MM.1S (cell line): ENCODE results near the gene CDK6.
A peak's percentile ranks its signal among the peaks of the same experiment; 100 is the strongest.

Experiments
- DNase-seq: peaks from one replicate; pipeline ENCODE4 v3.0.0-alpha.2; 2015
- H2AFZ ChIP-seq: fragments of 300-600 bp; sonication (generic); 2 replicates; pipeline ENCODE4 v1.6.0; 2016; ENCODE audit warnings: antibody characterized with exemption, low read length
- H3F3A ChIP-seq: fragments of 300-600 bp; sonication (generic); 2 replicates; pipeline ENCODE4 v1.6.1; 2016; ENCODE audit warnings: mild to moderate bottlenecking, antibody characterized with exemption, low read length, moderate library complexity, mixed read lengths; ENCODE audit not compliant: insufficient read depth
- H3K27ac ChIP-seq: fragments of 300-600 bp; sonication (generic); 2 replicates; pipeline ENCODE4 v1.5.1; 2016; ENCODE audit warnings: mild to moderate bottlenecking, low read length
- H3K27me3 ChIP-seq: fragments of 300-600 bp; sonication (generic); replicated peaks from 2 replicates; pipeline ENCODE4 v1.6.0; 2016; ENCODE audit warnings: low read length; ENCODE audit not compliant: insufficient read depth
- H3K36me3 ChIP-seq: fragments of 300-600 bp; sonication (generic); replicated peaks from 2 replicates; pipeline ENCODE4 v1.6.1; 2016; ENCODE audit warnings: mild to moderate bottlenecking, low read length, mixed read lengths; ENCODE audit not compliant: insufficient read depth
- H3K4me1 ChIP-seq: fragments of 300-600 bp; sonication (generic); 2 replicates; pipeline ENCODE4 v1.6.1; 2016; ENCODE audit warnings: low read length, mixed read lengths
- H3K4me2 ChIP-seq: fragments of 300-600 bp; sonication (generic); 2 replicates; pipeline ENCODE4 v1.6.0; 2016; ENCODE audit warnings: low read depth, low read length
- H3K4me3 ChIP-seq: fragments of 300-600 bp; sonication (generic); 2 replicates; pipeline ENCODE4 v1.5.1; 2016; ENCODE audit warnings: low read length, mixed read lengths
- H3K79me2 ChIP-seq: fragments of 300-600 bp; sonication (generic); 2 replicates; pipeline ENCODE4 v1.6.1; 2016; ENCODE audit warnings: mixed run types, low read length, mixed read lengths
- H3K9ac ChIP-seq: fragments of 300-600 bp; sonication (generic); 2 replicates; pipeline ENCODE4 v1.6.1; 2016; ENCODE audit warnings: low read length, mixed read lengths
- H3K9me2 ChIP-seq: fragments of 300-600 bp; sonication (generic); replicated peaks from 2 replicates; pipeline ENCODE4 v1.6.1; 2016; ENCODE audit warnings: mild to moderate bottlenecking, low read length, mixed read lengths; ENCODE audit not compliant: insufficient read depth
- H3K9me3 ChIP-seq: fragments of 300-600 bp; sonication (generic); replicated peaks from 2 replicates; pipeline ENCODE4 v1.6.1; 2016; ENCODE audit warnings: mild to moderate bottlenecking, low read length, mixed read lengths; ENCODE audit not compliant: insufficient read depth
- H4K20me1 ChIP-seq: fragments of 300-600 bp; sonication (generic); 2 replicates; pipeline ENCODE4 v1.6.1; 2016; ENCODE audit warnings: mild to moderate bottlenecking, low read length, moderate library complexity, mixed read lengths; ENCODE audit not compliant: insufficient read depth
- CTCF ChIP-seq: fragments of 300-600 bp; sonication (generic); IDR thresholded peaks from 2 replicates; pipeline ENCODE4 v1.5.1; 2016; ENCODE audit warnings: antibody characterized with exemption, low read length, mixed read lengths
- EZH2 ChIP-seq: fragments of 300-600 bp; sonication (generic); optimal IDR thresholded peaks from 2 replicates; pipeline ENCODE3; 2017; ENCODE audit warnings: low read depth, mild to moderate bottlenecking, antibody characterized with exemption, low read length, mixed read lengths
- EZH2phosphoT487 ChIP-seq: fragments of 300-600 bp; sonication (generic); IDR thresholded peaks from 2 replicates; pipeline ENCODE4 v1.6.1; 2018; ENCODE audit warnings: antibody characterized with exemption, low read length

CDK6 gene

GRCh38 chr7:92725161-92725925, 111.0 kb downstream of the CDK6 start:
- Histone ChIP-seq H3K27ac (no peak overlapping the region), H3K4me3 (no peak overlapping the region), H3K4me2 (no peak overlapping the region), H2AFZ (no peak overlapping the region), H3F3A (peaks cover 20% of the 10 kb centered on the region), H3K9me3 (no peaks in the 10 kb centered on the region), H3K9ac (no peak overlapping the region), H3K79me2 (peaks cover 86% of the 10 kb centered on the region), H4K20me1 (no peaks in the 10 kb centered on the region), H3K9me2 (no peaks in the 10 kb centered on the region), H3K4me1 (peaks cover 36% of the 10 kb centered on the region), H3K36me3 (peaks cover 4% of the 10 kb centered on the region; the same call in 1 of the 2 replicates), H3K27me3 (no peaks in the 10 kb centered on the region)
- no peak for DNase-seq
- no peak for TF ChIP-seq CTCF
- TF ChIP-seq EZH2phosphoT487 = no peak
- no peak for TF ChIP-seq EZH2

- Histone ChIP-seq H3K9me2 (no peaks in the 10 kb centered on the region), H3K9me3 (no peaks in the 10 kb centered on the region), H3K4me2 (no peak overlapping the region), H3K4me3 (no peak overlapping the region), H3K27ac (no peak overlapping the region), H4K20me1 (no peaks in the 10 kb centered on the region), H3K27me3 (no peaks in the 10 kb centered on the region), H3K36me3 (peaks cover 4% of the 10 kb centered on the region; the same call in 1 of the 2 replicates), H2AFZ (no peak overlapping the region), H3F3A (peaks cover 34% of the 10 kb centered on the region), H3K79me2 (peaks cover 84% of the 10 kb centered on the region), H3K4me1 (peaks cover 48% of the 10 kb centered on the region), H3K9ac (no peak overlapping the region)
- DNase-seq = no peak
- TF ChIP-seq EZH2phosphoT487 (no peak), EZH2 (no peak), CTCF (no peak)
Observed at GRCh38 chr7:92723943-92724342, 112.4 kb downstream of the CDK6 start.

GRCh38 chr7:92723205-92723604, 113.2 kb downstream of the CDK6 start:
- TF ChIP-seq EZH2 (no peak), CTCF (no peak), EZH2phosphoT487 (no peak)
- Histone ChIP-seq H2AFZ (no peak overlapping the region), H3K27me3 (no peaks in the 10 kb centered on the region), H3K4me2 (no peak overlapping the region), H4K20me1 (no peaks in the 10 kb centered on the region), H3K4me3 (no peak overlapping the region), H3K9ac (no peak overlapping the region), H3K79me2 (peaks cover 84% of the 10 kb centered on the region), H3K4me1 (peaks cover 56% of the 10 kb centered on the region), H3K9me3 (no peaks in the 10 kb centered on the region), H3F3A (peaks cover 41% of the 10 kb centered on the region), H3K9me2 (no peaks in the 10 kb centered on the region), H3K36me3 (peaks cover 4% of the 10 kb centered on the region; the same call in 1 of the 2 replicates), H3K27ac (peak overlapping the region; percentile 23; the same call in 1 of the 2 replicates)
- DNase-seq = no peak
